Adrenal gland (tissue), 5 donors: ENCODE results near the gene SLC25A20.

Experiments used
- CTCF ChIP-seq, 6 experiments: fragments of 450-650 bp in 4 of 6; fragments of 200-600 bp in 2 of 6; sonication (generic) in 1 of 6; IDR thresholded peaks; 1 replicate in 5 of 6; 2 replicates in 1 of 6; pipeline versions ENCODE4 v1.5.1 to v1.8.0; 2016 to 2021; ENCODE audit warnings: antibody characterized with exemption in 6 of 6, mild to moderate bottlenecking in 2 of 6, moderate library complexity in 1 of 6
- POLR2A ChIP-seq, 2 donors: fragments of 450-650 bp; IDR thresholded peaks; one replicate each; pipeline ENCODE4 v1.6.1; 2017; ENCODE audit warnings: antibody characterized with exemption in 2 of 2, mild to moderate bottlenecking in 2 of 2, moderate library complexity in 1 of 2
- donor health status: DM: no; HTN: no; CAD: no.

- TF ChIP-seq CTCF (IDR thresholded peaks at IDR 0.05) (no peak), POLR2A (IDR thresholded peaks at IDR 0.05) (no peak)
Measured at GRCh38 chr3:48926425-48927392, 28.0 kb upstream of the SLC25A20 start.
